Measurements from ENCODE around the gene TACC2. TPM values are rescaled to one million over a fixed set of nuclear protein-coding genes. Genes with fewer than 3 reads are reported as not detected.

TACC2 gene
- total RNA-seq, 4 donors from 2014 or later = 11.5 to 73.0 (median 14.5) TPM

DNA sequence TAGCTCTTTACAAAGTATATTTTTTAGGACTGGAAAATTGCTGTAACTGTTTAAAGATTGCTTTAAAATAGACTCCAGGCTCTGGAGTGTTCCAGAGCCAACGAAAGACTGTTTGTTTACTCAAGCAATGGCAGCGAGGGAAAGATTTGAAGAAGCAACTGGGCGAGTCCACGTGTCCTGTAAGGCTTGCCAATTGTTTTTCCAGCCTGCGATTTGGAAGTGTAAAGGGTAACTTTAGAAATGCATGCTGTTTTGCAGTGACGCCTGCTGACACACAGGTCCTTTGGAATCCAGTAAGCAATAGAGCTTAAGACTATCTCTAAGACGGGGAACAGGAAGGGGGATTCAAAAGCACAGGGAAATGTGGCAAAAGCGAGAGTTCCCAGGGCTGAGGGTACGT is 55.8 kb downstream of the TACC2 start:
- Histone ChIP-seq H3K36me3 (no peaks in the 10 kb centered on the region), H3K27me3 (no peaks in the 10 kb centered on the region), H3K27ac (peak overlapping the region; percentile 48 to 62), H3K4me3 (peak overlapping the region in 1 of 2 donors; percentile 9), H3K4me1 (peaks cover 0 to 7% of the 10 kb centered on the region in 2 donors), H3K9me3 (no peaks in the 10 kb centered on the region)
- DNase-seq = peak; percentile 23 to 39
- no peak for TF ChIP-seq POLR2A (IDR thresholded peaks at IDR 0.05)
- TF ChIP-seq, protein P1, sequence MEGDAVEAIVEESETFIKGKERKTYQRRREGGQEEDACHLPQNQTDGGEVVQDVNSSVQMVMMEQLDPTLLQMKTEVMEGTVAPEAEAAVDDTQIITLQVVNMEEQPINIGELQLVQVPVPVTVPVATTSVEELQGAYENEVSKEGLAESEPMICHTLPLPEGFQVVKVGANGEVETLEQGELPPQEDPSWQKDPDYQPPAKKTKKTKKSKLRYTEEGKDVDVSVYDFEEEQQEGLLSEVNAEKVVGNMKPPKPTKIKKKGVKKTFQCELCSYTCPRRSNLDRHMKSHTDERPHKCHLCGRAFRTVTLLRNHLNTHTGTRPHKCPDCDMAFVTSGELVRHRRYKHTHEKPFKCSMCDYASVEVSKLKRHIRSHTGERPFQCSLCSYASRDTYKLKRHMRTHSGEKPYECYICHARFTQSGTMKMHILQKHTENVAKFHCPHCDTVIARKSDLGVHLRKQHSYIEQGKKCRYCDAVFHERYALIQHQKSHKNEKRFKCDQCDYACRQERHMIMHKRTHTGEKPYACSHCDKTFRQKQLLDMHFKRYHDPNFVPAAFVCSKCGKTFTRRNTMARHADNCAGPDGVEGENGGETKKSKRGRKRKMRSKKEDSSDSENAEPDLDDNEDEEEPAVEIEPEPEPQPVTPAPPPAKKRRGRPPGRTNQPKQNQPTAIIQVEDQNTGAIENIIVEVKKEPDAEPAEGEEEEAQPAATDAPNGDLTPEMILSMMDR (IDR thresholded peaks at IDR 0.05) = no peak
- intact Hi-C loops (cut with DNase I; ENCODE audit: low total_unique reads) = no loop called here

DNA sequence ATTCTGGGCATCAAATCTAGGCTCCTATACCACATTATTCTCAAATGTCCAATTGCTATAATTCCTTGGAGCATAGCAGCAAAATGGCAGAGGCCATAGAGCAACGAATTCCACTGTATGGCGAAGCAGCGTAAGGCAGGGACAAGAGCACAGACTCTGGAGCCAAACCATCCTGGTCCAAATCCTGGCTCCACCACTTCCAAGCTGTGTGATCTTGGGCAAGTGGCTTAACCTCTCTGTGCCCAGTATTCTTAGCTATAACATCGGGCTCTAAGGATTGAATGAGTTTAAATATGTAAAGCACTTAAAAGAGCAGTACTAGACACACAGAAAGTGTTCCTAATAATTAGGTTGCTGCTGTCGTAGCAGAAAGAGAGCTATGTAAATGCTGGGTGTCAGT is 56.2 kb downstream of the TACC2 start:
- Histone ChIP-seq H3K36me3 (no peaks in the 10 kb centered on the region), H3K9me3 (no peaks in the 10 kb centered on the region), H3K27ac (peak overlapping the region; percentile 48 to 62), H3K4me3 (no peak overlapping the region), H3K4me1 (peaks cover 0 to 7% of the 10 kb centered on the region in 2 donors), H3K27me3 (no peaks in the 10 kb centered on the region)
- intact Hi-C loops (cut with DNase I; ENCODE audit: low total_unique reads) = no loop called here
- no peak for DNase-seq
- no peak for TF ChIP-seq POLR2A (IDR thresholded peaks at IDR 0.05)
- TF ChIP-seq, protein P1 (IDR thresholded peaks at IDR 0.05) = no peak

DNA sequence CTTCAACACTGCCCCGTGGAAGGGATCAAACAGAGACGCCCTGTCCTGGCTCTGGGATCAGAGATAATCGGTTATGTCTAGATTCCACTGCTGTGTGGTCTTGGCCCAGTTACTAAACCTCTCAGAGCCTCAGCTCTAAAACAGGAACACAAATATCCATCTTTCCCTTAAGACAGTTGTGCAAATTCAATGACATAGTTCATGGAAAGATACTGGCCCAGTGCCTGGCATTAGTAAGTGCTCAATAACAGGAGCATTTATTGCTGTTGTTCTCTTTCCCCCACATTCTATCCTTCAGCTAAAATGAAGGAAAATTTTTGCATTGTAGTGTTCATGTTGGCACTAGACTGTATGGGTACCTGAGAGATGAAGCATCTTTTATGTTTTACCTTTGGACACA is 58.6 kb downstream of the TACC2 start:
- H3K27ac ChIP-seq = no peak overlapping the region
- H3K4me3 ChIP-seq = no peak overlapping the region

DNA sequence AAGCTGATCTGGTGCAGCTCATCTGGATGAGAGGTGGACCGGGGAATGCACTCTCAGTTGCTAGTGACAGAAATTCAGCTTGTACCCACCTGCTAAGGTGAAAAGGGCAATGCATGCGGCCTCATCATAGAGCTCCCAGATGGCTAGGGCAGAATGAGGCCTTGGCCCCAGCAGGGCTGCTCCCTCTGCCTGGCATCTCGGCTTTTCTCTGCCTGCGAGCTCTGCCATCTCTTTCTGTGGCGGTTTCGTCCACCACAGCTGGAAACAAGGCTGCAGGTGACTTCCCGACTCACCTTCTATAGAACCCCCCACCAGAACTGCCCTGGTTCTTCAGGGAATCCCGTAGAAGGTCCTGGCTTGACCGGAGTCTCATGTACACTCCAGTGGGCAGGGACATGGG is 60.1 kb downstream of the TACC2 start:
- Histone ChIP-seq H3K4me1 (peaks cover 0 to 2% of the 10 kb centered on the region in 2 donors), H3K4me3 (no peak overlapping the region), H3K36me3 (no peaks in the 10 kb centered on the region), H3K27ac (no peak overlapping the region), H3K27me3 (no peaks in the 10 kb centered on the region), H3K9me3 (no peaks in the 10 kb centered on the region)
- TF ChIP-seq POLR2A (IDR thresholded peaks at IDR 0.05) = no peak
- TF ChIP-seq, protein P1 (IDR thresholded peaks at IDR 0.05) = no peak
- intact Hi-C loops (cut with DNase I; ENCODE audit: low total_unique reads) = no loop called here
- no peak for DNase-seq

More for the DNA sequence above, 58.6 kb downstream of the TACC2 start:
- no peak for DNase-seq
- Histone ChIP-seq H3K27me3 (no peaks in the 10 kb centered on the region), H3K36me3 (no peaks in the 10 kb centered on the region), H3K9me3 (no peaks in the 10 kb centered on the region), H3K4me1 (peaks cover 0 to 7% of the 10 kb centered on the region in 2 donors)
- intact Hi-C loops (cut with DNase I; ENCODE audit: low total_unique reads) = no loop called here
- TF ChIP-seq POLR2A (IDR thresholded peaks at IDR 0.05) = no peak
- TF ChIP-seq, protein P1 (IDR thresholded peaks at IDR 0.05) = no peak

DNA sequence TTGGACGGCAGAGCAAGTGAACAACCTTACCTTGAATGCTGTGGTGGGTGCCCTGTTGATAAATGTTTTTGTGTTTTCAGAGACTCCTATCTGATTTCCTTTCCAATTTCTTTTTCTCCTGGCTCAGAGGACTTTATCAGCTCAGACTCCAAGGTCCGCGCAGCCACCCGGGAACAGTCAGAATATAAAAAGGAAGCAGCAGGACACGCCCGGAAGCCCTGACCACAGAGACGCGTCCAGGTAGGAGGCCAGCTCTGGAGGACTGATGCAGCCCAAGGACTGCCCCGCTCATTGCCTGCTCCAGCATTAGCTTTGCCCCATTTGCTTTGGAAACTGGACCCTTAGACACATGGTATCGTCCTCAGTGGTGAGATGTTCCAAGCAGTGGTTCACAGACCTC is 61.3 kb downstream of the TACC2 start:
- TF ChIP-seq, protein P1 (IDR thresholded peaks at IDR 0.05) = no peak
- TF ChIP-seq POLR2A (IDR thresholded peaks at IDR 0.05) = no peak
- no peak overlapping the region for H3K4me3 ChIP-seq
- H3K9me3 ChIP-seq = no peaks in the 10 kb centered on the region
- no peaks in the 10 kb centered on the region for H3K4me1 ChIP-seq
- H3K27me3 ChIP-seq = no peaks in the 10 kb centered on the region
- no peak for DNase-seq
- H3K36me3 ChIP-seq = no peaks in the 10 kb centered on the region
- H3K27ac ChIP-seq = no peak overlapping the region
- intact Hi-C loops (cut with DNase I; ENCODE audit: low total_unique reads) = loop anchor here (5.0 kb wide), 1 partner anchor 62 kb away; no protein-coding TSS in a partner anchor
